ENCODE data around the gene KLHL34. TPM values are rescaled to one million over a fixed set of nuclear protein-coding genes. Genes with fewer than 3 reads are reported as not detected.

Gene KLHL34
- total RNA-seq, 2 donors from 2014 or later = not detected

DNA sequence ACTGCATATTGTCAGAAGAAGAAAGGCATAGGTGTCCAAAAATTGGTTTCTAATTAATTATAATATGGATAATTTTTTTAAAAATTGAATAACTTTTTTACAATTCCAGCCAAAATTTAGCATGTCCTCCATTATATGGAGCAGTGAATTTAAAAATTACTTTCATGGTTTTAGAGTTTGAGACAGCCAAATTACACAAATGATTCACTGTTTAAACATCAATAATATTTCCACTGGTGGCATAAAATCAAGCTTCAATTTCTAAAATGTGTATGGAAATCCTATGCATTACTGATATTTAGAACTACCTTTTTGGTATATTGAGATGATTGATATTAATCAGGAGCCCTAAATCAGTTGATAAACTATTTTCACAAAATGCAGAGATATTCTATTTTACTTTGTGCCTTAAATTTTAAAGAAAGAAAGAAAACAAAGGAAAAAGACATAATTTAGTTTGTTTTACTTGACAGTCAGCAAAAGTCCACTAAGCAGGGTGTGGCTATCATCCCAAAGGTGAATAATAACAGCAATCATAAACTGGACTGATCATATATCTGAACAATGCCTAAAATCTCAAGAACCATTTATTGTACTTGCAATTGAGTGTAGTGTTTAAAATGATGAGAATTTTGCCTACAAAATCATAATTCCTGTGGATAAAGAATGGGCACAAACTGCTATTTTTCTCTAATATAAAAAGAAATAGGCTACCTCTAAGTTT lies 34.2 kb downstream of the KLHL34 start:
- no peak overlapping the region for H3K4me3 Mint-ChIP-seq
- H3K27ac Mint-ChIP-seq = no peak overlapping the region
- ATAC-seq (no peak), DNase-seq (ENCODE audit: low spot score) (no peak)
- H3K9me3 Mint-ChIP-seq = no peaks in the 10 kb centered on the region
- H3K36me3 Mint-ChIP-seq = peaks cover 4% of the 10 kb centered on the region
- no peaks in the 10 kb centered on the region for H3K4me1 Mint-ChIP-seq (ENCODE audit: low read depth in 2 of 2)
- no peaks in the 10 kb centered on the region for H3K27me3 Mint-ChIP-seq

- Mint-ChIP-seq H3K4me1 (ENCODE audit: low read depth in 2 of 2) (no peaks in the 10 kb centered on the region), H3K27me3 (no peaks in the 10 kb centered on the region), H3K4me3 (no peak overlapping the region), H3K27ac (no peak overlapping the region), H3K9me3 (no peaks in the 10 kb centered on the region), H3K36me3 (no peaks in the 10 kb centered on the region)
- ATAC-seq (no peak), DNase-seq (ENCODE audit: low spot score) (no peak)
Observed at GRCh38 chrX:21620234-21620633, 37.9 kb downstream of the KLHL34 start.

DNA sequence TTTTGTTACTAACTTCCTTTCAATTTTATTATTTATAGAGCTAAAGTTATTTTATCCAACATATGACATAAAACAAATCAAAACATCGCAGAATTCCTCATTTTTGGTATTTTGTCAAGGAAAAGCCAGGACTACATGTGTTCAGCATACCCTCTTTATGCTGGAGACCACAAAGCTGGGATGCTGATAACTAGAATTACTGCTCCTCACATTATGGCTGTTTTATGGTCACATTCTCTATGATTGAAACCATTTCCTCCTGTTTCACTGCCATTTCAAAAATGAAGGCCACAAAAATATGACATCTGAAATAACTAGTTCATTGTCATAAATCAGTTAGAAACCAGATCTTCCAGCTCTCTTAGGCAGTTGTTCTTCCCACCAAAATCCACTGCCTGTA lies 41.7 kb downstream of the KLHL34 start:
- no peak overlapping the region for H3K27ac Mint-ChIP-seq
- H3K4me1 Mint-ChIP-seq (ENCODE audit: low read depth in 2 of 2) = no peaks in the 10 kb centered on the region
- no peaks in the 10 kb centered on the region for H3K9me3 Mint-ChIP-seq
- H3K27me3 Mint-ChIP-seq = no peaks in the 10 kb centered on the region
- no peak for ATAC-seq
- no peak overlapping the region for H3K4me3 Mint-ChIP-seq
- H3K36me3 Mint-ChIP-seq = no peaks in the 10 kb centered on the region
- DNase-seq (ENCODE audit: low spot score) = no peak

GRCh38 chrX:21612154-21612553 lies 46.0 kb downstream of the KLHL34 start:
- no peak for ATAC-seq
- no peaks in the 10 kb centered on the region for H3K4me1 Mint-ChIP-seq (ENCODE audit: low read depth in 2 of 2)

DNA sequence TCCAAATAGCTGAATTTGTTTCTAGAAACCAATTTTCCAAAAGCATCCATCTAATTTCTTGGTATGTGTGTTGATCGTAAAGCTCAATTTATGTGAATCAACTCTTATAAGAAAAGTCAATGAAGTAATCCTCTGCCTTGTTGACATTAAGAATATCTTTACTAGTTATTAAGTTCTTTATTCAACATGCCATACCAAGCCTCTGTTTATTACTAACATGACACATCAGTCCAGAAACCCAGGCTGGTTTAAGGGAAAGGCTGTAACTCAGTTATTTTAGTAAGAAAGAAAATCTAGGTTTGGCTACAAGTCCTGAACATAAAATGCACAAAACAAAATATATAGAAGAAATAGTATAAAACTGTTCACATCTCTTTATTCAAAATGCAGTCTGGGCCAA lies 48.0 kb downstream of the KLHL34 start:
- Mint-ChIP-seq H3K4me1 (ENCODE audit: low read depth in 2 of 2) (no peaks in the 10 kb centered on the region), H3K27me3 (no peaks in the 10 kb centered on the region), H3K27ac (no peak overlapping the region), H3K4me3 (no peak overlapping the region), H3K36me3 (no peaks in the 10 kb centered on the region), H3K9me3 (no peaks in the 10 kb centered on the region)
- ATAC-seq (no peak), DNase-seq (ENCODE audit: low spot score) (no peak)

More at GRCh38 chrX:21612154-21612553, 46.0 kb downstream of the KLHL34 start:
- Mint-ChIP-seq H3K4me3 (no peak overlapping the region), H3K27ac (no peak overlapping the region), H3K9me3 (no peaks in the 10 kb centered on the region), H3K27me3 (no peaks in the 10 kb centered on the region), H3K36me3 (no peaks in the 10 kb centered on the region)
- no peak for DNase-seq (ENCODE audit: low spot score)

GRCh38 chrX:21606002-21606401 lies 52.1 kb downstream of the KLHL34 start:
- ATAC-seq = no peak
- Mint-ChIP-seq H3K27ac (no peak overlapping the region), H3K36me3 (no peaks in the 10 kb centered on the region), H3K4me1 (ENCODE audit: low read depth in 2 of 2) (no peaks in the 10 kb centered on the region), H3K27me3 (no peaks in the 10 kb centered on the region), H3K4me3 (no peak overlapping the region), H3K9me3 (no peaks in the 10 kb centered on the region)
- no peak for DNase-seq (ENCODE audit: low spot score)

Other genes starting within 250 kb of the KLHL34 start
- gene SMPX, start 99.8 kb upstream of the KLHL34 start, total RNA-seq = not detected
- gene MBTPS2, start 181.3 kb upstream of the KLHL34 start, total RNA-seq = 10 to 100 TPM; 10.6 to 16.5 TPM
- 1 to 10 TPM; 2.0 to 2.6 TPM for gene YY2, start 197.7 kb upstream of the KLHL34 start, total RNA-seq

All from natural killer cell treated with Interleukin-12 subunit alpha and Interleukin-12 subunit beta and Interleukin-15 and Interleukin-18, amount 100 ng/mL, for 72 hours (primary cell).